GM19395 (cell line): ENCODE data around the gene OSBPL6.
"Not testable (repeated sequence)": the region's sequence is repeated elsewhere in the genome, so short reads cannot be mapped to it uniquely, and the experiment has no call there.

ENCODE experiments used
- ATAC-seq: cut with Tn5 transposase; IDR thresholded peaks from one replicate; pipeline ENCODE4 v1.9.1; 2021; ENCODE audit warnings: mild to moderate bottlenecking, moderate library complexity; ENCODE audit not compliant: unreplicated experiment

Gene OSBPL6

DNA sequence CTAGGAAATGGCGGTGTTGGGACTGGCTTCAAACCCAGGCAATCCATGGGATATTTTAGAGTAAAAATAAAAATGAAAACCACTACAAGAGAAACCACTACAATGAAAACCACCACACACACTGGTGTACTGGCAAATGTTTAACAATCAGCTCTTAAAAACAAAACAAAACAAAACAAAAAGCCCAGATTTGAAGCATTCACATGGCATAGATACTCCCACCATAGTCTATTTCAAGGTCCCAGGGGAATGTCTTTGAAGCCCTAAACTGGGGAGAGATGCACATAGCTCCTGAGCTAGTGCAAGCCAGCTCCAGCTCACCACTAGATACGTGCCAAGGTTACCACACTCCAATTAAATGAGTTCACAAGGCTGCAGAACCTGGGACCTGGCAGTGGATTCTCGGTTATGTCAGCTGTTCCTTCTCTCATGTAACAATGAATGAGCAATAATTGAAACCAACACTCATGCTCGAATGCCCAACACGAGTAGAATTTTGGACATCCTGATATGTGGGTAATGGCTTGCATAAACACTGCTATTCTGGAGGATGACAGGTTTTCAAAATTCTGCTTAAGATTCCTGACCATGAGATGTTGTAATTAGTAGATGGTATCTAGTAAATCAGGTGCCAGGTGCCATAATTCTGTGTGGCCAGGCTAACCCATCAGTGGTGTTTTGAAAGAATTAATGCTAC, 102.2 kb downstream of the OSBPL6 start:
- no peak for ATAC-seq

DNA sequence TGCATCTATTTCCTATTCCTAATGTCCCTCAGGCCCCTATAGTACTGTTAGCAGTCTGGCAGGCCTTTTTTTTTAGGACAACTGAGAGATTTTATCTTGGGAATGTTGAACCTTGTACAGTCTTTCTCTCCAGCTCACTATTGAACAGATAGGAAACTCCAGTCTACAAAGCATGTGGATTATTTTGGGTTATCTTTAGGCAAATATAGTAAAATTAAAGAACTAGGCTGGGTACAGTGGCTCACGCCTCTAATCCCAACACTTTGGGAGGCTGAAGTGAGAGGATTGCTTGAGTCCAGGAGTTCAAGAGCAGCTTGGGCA, 102.7 kb downstream of the OSBPL6 start:
- ATAC-seq = no peak

DNA sequence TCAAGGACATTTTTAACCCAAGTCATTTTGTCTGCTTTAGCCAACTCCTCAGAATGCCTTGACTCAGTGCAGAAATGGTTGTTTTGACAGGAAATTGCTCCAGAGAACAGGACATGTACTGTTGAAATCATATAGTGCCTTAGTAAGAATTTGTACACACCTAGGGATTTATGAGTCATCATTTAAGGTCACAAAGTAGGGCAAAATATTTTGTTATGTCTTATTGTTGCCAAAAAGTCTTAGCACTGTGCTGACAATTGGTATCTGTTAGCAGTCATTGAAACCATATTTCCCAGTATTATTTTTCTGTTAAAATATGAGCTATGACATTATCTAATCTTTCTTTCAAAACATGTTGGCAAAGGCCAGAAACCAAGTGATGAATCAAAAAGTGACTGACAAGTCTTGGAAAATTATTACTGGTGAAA, 104.5 kb downstream of the OSBPL6 start:
- no peak for ATAC-seq

DNA sequence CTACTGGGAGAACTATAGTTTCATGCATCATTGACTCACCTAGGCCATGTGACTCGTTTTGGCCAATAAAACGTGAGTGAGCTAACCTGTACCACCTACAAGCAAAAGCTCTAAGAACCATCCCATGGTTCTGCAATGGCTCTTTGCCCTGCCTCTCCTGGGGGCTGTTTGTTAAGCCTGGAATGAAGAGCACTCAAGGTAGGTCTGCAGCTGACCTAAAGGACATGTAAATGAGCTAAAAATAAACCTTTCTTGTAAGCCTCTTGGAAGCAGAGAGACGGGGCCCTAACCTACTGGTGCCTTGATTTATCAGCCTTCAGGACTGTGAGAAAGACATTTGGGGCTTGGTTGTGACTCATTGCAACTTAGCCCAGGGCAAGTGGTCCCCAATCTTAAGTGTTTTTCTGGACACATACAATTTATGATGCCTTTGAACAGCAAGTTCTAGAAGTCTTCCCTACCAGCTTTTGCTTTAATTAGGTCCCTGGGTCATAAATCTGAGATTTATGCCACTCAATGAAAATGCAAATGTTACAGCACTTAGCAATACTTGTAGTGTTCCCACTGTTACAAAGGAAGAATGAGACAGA, 107.4 kb downstream of the OSBPL6 start:
- ATAC-seq = no peak

DNA sequence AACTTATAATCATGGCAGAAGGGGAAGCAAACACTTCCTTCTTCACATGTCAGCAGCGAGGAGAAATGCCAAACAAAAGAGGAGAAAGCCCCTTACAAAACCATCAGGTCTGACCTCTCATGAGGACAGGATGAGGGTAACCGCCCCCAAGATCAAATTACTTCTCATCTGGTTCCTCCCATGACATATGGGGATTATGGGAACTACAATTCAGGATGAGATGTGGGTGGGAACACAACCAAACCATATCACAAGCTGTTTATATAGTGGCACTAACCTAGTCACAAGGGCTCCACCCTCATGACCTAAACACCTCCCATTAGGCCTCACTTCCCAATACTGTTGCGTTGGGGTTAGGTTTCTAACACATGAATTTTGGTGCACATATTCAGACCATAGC, 110.0 kb downstream of the OSBPL6 start:
- ATAC-seq = no peak

DNA sequence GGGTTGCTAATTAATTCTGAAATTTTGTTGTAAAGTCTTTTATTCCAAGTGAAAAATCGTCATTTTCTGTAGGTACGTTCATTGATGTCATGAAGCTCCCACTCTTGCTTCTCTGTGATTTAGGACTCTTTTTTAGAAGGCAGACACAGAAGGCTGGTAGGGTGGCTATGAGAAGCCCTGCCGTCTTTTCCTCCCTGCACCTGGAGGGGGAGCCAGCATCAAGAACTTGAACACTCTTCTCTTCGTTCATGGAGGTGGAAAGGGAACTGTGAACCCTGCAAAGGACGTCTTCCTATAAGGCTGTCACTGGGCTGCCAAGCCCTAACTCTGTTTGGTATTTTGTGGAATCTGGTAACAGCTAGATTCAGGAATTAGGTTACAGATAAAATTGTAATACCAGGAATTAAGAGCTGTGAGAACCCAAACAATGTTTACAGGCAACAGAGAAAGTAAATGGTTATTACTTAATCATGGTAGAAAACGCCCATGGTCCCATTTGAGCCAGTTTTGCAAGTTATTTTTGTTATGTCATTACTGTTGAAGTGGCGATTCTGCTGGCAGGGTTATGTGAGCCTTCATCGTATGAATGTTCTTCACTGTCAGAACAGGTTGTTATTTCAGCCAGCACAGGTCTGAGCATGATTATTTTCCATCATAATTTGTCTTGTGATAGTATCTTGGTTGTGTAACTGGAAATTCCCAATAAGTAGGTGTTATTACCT, 112.2 kb downstream of the OSBPL6 start:
- peak; percentile 94 for ATAC-seq

DNA sequence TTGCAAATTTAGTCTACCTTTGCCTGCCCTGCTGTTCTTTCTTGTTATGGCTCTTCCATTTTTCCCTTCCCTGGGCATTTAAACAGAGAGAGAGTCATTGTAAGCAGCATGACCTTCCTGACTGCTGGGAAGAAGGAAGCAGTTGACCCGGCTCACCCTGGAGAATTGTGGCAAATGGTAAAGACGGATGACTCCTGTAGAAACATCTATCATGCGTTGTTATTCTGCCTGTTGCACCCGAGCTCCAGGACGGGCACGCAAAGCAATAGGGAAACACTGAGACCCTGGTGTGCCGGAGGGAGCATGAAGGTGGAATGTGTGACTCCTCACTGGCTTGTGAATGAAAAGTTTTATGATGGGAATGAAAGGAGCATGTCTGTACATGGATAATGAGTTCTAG, 113.3 kb downstream of the OSBPL6 start:
- no peak for ATAC-seq

DNA sequence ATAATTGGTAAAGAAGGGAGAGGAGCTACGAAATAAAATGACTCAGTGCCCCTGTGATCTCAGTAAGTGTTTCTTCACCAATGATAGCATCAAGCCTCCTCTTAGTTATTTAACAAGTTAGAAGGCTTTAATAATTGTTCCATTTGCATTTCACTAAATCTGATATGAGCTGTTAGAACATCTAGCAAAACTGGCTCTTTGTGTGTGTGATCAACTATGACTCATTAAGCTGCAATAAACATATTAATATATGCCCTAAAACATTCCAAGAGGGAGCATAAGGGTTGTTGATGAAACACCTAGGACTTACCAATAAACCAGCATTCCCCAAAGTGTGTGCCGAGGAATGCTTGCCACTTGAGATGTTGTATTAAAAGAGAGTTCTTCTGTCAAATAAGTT, 115.2 kb downstream of the OSBPL6 start:
- no peak for ATAC-seq

DNA sequence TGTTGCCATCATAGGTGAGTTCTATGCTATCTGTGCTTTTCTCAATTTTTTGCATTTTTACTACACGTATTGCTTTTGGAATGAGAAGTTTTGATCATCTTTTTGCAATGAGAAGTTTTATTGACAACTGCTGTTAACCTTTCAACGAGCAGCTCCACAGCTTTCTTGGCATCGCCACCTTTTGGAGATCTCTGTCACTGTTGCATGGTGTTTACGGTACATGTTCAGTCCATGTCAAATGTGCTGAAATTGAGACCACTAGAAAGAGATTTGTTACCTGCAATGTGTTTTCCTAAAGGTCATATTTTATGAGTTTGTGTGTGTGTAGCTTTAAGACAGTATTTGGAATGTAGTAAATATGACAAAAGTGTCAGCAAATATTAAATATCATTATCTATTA, 120.8 kb downstream of the OSBPL6 start:
- no peak for ATAC-seq

DNA sequence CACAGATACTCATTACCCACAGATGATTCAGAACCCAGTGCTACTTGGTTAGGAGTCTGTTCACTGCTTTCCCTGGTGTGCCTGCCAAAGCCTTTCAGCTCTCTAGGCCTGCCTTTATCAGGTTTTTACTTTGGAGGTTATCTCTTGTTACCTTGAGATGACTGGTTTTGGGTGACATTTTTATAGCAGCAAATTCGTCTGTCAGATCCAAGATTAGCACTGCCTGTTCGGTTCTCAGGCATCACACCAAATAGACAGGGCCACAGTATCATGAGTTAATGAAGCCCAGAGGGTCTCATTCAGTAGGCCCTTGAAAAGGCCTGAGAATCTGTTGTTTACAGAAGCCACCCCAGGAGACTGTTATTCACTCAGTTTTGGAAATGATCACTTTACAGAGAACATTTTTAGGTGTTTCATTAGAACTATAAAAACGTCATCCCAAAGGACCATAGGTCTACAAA, 121.2 kb downstream of the OSBPL6 start:
- ATAC-seq = no peak

DNA sequence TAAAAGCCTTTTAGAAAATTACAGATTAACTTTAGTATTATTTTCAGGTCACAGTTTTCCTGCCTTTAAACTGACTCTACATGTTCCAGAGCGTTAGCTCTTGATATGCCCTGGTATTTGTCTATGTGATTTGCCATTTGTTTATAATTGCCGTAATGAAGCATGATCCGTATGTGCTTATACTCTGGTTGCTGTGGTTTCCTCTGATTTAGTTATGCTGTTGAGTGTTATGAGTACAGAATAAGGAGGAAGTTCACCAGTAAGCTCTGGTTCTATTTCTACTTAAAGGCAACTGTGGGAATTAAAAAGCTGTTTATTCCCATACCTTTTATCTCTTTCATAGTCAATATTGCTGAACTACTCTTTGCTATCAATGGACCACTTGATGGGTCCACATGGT, 123.5 kb downstream of the OSBPL6 start:
- ATAC-seq = no peak

DNA sequence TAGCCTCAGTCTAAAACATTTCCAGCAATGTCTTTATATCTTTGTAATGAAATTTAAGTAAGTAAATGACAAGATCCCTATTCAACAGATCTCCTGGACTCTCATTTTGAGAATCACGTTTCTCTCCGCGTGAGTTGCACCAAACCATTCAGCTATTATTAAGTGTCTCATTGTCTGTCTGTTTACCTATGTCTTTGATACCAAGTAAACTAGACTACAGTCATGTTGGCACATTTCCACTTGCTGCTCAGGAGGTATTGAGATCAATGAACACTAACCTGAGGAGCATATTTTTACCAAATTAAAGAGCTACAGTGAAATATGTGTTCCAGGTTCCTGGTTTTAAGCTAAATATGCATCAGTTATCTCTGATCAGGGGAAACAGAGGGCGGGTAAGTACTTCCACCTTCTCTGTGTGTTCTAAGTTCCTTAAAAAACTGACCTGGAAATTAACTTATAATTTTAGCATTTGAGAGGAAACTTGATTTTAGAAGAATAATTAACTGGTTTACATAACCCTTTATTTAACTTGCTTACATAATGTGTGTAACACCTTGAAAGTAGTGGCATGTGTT, 125.8 kb downstream of the OSBPL6 start:
- no peak for ATAC-seq

DNA sequence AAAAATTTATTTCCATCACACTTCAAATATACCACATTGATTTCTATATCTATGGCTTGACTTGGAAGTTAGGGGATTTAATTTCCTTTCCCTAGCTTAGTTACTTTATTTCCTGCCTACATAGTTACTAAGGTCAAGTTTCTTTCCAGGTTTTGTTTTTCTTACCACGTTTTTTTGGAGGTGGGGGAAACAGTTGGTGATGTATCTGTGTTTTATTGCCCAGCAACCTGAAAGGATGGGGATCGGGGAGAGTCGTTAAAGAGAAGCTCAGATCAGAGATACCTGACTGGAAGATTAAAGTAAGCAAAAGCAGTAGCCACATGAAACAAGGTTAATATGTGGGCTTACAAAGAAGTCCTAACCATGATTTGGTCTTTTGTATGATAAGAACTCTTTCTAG, 127.8 kb downstream of the OSBPL6 start:
- no peak for ATAC-seq

DNA sequence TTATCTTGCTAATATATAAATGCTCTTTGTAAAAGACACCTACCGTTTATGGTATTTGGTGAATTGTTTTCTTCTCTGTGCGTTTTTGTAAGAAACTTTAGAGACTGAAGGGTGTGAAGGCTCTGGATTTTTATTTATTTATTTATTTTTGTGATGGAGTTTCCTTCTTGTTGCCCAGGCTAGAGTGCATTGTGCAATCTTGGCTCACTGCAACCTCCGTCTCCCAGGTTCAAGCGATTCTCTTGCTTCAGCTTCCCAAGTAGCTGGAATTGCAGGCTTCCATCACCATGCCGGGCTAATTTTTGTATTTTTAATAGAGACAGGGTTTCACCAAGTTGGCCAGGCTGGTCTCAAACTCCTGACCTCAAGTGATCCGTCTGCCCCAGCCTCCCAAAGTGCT, 129.0 kb downstream of the OSBPL6 start:
- not testable (repeated sequence) for ATAC-seq

DNA sequence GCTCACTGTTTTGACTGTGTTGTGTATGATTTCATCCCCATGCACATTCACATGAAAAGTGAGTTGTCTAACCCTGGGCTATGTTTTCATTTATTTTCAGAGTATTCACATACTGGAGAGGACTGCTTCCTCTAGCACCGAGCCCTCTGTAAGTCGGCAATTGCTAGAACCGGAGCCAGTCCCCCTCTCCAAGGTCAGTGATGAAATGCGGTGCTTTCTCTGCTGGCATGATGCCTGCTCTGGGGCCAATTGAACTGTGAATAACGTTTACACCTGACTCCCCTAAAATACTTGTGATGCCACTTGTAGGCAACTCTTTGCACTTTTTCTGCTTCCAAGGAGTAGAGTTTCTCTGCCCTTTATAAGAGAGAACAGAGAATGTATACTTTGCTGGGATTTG, 129.8 kb downstream of the OSBPL6 start:
- ATAC-seq = no peak

DNA sequence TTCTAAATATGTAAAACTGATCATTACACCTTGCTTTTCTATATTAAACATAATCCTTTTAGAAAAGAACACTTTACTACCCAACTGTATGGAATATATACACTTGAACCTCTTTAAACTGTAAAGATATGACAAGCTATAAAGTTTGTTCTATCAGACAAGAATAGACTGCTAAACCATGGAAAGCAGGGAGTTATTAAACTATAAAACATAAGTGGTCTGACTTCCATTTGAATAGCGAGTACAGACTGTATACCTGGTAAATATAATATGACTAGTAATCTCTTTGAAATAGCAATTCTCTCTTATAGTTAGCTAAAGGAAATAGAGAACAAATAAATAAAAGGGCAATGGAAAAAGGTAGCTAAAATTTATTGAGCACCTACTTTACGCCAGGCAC, 131.0 kb downstream of the OSBPL6 start:
- ATAC-seq = no peak

DNA sequence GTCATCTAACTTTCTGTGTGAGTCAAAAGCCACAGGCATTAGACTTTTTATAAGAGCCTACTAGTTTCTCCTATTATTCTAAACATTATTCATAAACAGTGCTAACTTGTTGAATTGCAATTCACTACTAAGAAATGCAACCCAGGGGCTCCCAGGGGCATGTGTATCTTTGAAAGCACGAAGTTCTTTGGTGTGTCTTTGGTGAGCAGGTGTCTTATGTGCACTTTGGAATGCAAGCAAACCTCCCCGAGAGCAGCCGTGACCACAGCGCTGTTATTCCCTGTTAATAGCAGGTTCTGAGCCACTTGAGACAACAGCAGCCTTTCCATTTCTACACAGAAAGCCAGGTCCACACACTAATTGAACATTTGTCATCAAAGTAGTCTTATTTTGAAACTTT, 133.2 kb downstream of the OSBPL6 start:
- ATAC-seq = no peak

DNA sequence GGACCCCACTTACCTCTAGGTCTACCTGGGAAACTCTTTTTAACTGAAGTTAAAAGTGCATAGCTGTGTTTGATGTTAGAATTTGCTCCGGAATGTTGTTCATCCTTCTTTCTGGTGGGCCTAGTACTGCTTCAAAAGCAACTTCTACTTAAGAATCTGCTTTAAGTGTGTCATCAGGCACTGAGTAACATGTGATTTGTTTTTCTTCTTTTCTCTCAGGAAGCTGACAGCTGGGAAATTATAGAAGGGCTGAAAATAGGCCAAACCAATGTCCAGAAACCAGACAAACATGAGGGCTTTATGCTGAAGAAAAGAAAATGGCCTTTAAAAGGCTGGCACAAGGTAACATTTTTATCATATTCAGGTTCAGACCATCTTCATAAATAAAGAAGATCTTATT, 133.7 kb downstream of the OSBPL6 start:
- ATAC-seq = no peak

DNA sequence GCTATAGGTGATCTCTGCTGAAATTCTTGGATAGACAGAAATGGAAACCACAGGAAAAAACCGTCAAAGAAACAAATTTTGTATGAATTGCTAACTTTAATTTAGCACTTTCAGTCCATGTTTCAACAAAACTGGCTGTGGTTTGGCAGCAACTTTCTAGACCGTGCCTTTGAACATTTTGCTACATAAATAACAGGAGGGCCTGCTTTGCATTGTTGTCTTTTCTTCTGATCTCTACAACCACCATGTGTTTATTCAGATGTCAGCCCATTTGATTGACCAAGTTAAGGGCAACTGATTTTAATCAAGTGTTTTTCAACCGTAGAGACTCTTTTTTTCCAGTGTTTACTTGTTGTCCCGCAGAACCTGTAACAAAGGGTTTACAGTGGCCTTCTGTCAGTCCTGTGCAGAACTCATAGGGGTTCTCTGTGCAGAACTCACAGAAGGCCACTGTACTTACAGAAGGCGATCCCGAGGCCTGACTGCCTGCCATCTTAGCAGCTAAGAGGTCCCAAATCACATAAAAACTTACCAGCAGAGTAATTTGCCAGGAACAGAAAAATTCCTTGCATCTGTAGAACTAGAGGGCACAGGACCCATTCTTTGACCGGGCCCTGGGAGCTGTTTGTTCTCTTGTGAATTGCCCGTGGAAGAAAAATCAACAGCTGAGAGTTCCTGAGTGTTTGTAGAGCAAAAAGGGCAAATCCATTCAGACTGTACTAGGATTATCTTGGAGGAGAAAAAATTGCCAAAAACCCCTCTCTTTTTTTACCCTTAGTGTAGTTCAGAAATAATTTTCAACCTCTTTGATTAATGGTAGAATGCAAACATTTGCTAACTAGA, 136.1 kb downstream of the OSBPL6 start:
- ATAC-seq = no peak

DNA sequence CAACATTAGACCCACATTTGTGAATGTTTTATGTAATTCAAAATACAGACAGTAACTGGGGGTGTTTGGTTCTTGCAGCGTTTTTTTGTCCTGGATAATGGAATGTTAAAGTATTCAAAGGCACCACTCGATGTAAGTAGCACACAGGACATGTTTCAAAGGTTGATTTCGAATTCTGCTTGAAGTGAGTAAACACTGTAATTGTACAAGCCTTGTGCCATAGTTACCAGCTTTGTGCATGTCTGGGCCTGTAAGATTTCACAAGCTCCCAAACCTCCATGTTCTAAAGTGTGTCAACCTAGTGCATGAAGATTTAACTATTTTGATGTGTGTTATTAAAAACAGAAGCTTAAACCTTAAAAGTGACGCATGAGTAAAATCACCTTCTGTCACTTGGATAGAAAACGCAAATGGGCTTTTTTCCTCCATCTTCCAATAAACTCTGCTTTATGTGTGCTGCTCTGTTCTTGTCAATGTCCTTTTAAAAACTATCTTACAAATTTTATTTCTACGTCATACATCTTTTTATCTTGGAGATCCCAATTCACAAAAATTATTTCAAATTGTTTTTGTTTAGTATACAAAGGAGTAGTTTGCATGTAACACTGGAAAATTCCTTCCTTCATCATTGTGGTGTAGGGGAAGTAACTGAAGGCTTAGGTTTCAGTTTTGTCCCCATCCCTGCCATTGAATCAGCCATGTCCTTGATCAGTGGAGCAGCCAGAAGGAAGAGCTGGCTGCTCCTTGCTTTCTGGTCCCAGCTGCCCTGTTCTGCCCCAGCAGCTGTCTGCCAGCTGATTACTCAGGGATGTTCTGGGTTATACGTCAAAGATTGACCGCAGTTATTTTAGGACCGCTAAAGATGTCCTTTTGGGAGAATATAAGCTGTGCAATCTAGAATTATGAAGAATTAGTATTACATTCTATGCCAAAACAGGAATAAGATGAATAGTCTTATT, 137.4 kb downstream of the OSBPL6 start:
- ATAC-seq = no peak
